ENCODE measurements around the gene ANKRD29. TPM values are rescaled to one million over a fixed set of nuclear protein-coding genes. Genes with fewer than 3 reads are reported as not detected.

ANKRD29 gene
- total and polyA plus RNA-seq, 2 donors (not counting 3 experiments of a cell fraction or from before 2014, with no cell fraction given), result 0.03 to 2.6 TPM

- no peak overlapping the region for H3K27ac ChIP-seq (ENCODE audit: insufficient read depth, low read depth, low read length)
- H3K36me3 ChIP-seq (ENCODE audit: control insufficient read depth in 2 of 2, extremely low read depth in 1 of 2, insufficient read depth in 2 of 2, low read length in 2 of 2), result peaks cover 0 to 8% of the 10 kb centered on the region in 2 experiments
- no peaks in the 10 kb centered on the region for H3K9me3 ChIP-seq (replicated peaks; ENCODE audit: control insufficient read depth, insufficient read depth, low read length)
- no peak for TF ChIP-seq CTCF (IDR thresholded peaks at IDR 0.05; ENCODE audit: extremely low read depth in 1 of 2, insufficient read depth in 1 of 2, low read depth in 1 of 2, low read length in 2 of 2)
- TF ChIP-seq EZH2 (IDR thresholded peaks at IDR 0.05; ENCODE audit: borderline replicate concordance, low read depth, low read length, severe bottlenecking), result no peak
- no peak for TF ChIP-seq POLR2AphosphoS5 (IDR thresholded peaks at IDR 0.05; ENCODE audit: insufficient read depth, low read depth, low read length)
- no peak for TF ChIP-seq MYC (IDR thresholded peaks at IDR 0.05; ENCODE audit: low read depth, low read length)
- TF ChIP-seq JUN (IDR thresholded peaks at IDR 0.05; ENCODE audit: borderline replicate concordance, insufficient read depth, insufficient read length, low read depth), result no peak
- TF ChIP-seq FOS (IDR thresholded peaks at IDR 0.05; ENCODE audit: borderline replicate concordance, insufficient read depth, low read length), result no peak
- TF ChIP-seq MAX (IDR thresholded peaks at IDR 0.05; ENCODE audit: insufficient read depth, insufficient read length), result no peak
- no peak for TF ChIP-seq POLR2A (IDR thresholded peaks at IDR 0.05; ENCODE audit: low read depth, low read length)
- no peak for TF ChIP-seq GATA2 (IDR thresholded peaks at IDR 0.05; ENCODE audit: insufficient read depth, insufficient read length, low read depth, low read length)
- DNase-seq (ENCODE audit: low read depth, low spot score), result no peak
- CTCF ChIA-PET, result interaction anchor here (1.1 kb wide), 1 partner anchor 13 kb away, joined by 3 read pairs; no protein-coding TSS in a partner anchor
- H3K4me1 ChIP-seq (ENCODE audit: control insufficient read depth, extremely low read depth, insufficient read depth, low read length), result peaks cover 12% of the 10 kb centered on the region
- H3K79me2 ChIP-seq (ENCODE audit: control insufficient read depth, insufficient read depth, low read length), result peaks cover 22% of the 10 kb centered on the region
- no peak overlapping the region for H3K4me2 ChIP-seq (ENCODE audit: insufficient read depth, low read length)
- H3K27me3 ChIP-seq (ENCODE audit: control insufficient read depth in 2 of 2, insufficient read depth in 2 of 2, low read length in 2 of 2), result no peaks in the 10 kb centered on the region
- no TSS peak for BruUV-seq (replicated peaks)
- no peaks in the 10 kb centered on the region for H4K20me1 ChIP-seq (replicated peaks; ENCODE audit: control insufficient read depth, extremely low read depth, insufficient read depth, low read length)
- H2AFZ ChIP-seq (ENCODE audit: low read depth, low read length), result no peak overlapping the region
- H3K9ac ChIP-seq (replicated peaks; ENCODE audit: extremely low read depth, insufficient read depth, low read length), result no peak overlapping the region
- intact Hi-C loops (cut with micrococcal nuclease) (no loop called here), dilution Hi-C loops (cut with MboI; ENCODE audit: extremely low pct_ligation_motif_present, low sequenced_read_pairs) (no loop called here)
- POLR2A ChIA-PET, result no interaction called here
- no peaks in the 10 kb centered on the region for H3K9me1 ChIP-seq (replicated peaks; ENCODE audit: control insufficient read depth, extremely low read depth, insufficient read depth, low read length)
- FAIRE-seq, result no peak
- no peak overlapping the region for H3K4me3 ChIP-seq (replicated peaks in 1 of 3; ENCODE audit: insufficient read depth in 1 of 3, low read depth in 1 of 3, low read length in 3 of 3)
Measured at GRCh38 chr18:23573020-23573419, 89.7 kb downstream of the ANKRD29 start.
